Motor neuron (in vitro differentiated cells): ENCODE results near the gene CREB3L4. TPM values are rescaled to one million over a fixed set of nuclear protein-coding genes. Genes with fewer than 3 reads are reported as not detected.
A peak's percentile ranks its signal among the peaks of the same experiment; 100 is the strongest.
"Not testable (repeated sequence)": the region's sequence is repeated elsewhere in the genome, so short reads cannot be mapped to it uniquely, and the experiment has no call there.

Experiments
- ATAC-seq, 8 experiments: fragments of 200-7000 bp; cut with Tn5 transposase; replicated peaks in 6 of 8; 2 replicates each; pipeline ENCODE4 v1.8.0; 2021; ENCODE audit warnings: mild to moderate bottlenecking in 8 of 8, moderate library complexity in 8 of 8
- H3K27ac ChIP-seq, 2 donors: fragments of 250-450 bp; sonication (Bioruptor Pico); 2 replicates each; pipeline ENCODE4 v1.9.0; 2021; ENCODE audit warnings: antibody characterized with exemption in 2 of 2, mild to moderate bottlenecking in 2 of 2, moderate library complexity in 1 of 2
- H3K4me1 ChIP-seq, 2 donors: fragments of 250-450 bp; sonication (Bioruptor Pico); replicated peaks in 1 of 2; 2 replicates each; pipeline ENCODE4 v1.6.1; 2021; ENCODE audit warnings: antibody characterized with exemption in 2 of 2, mild to moderate bottlenecking in 2 of 2, moderate library complexity in 1 of 2
- H3K4me3 ChIP-seq, 5 donors: fragments of 250-450 bp; sonication (Bioruptor Pico); 2 replicates each; pipeline ENCODE4 v1.9.0; 2021; ENCODE audit warnings: antibody characterized with exemption in 5 of 5, mild to moderate bottlenecking in 5 of 5, moderate library complexity in 4 of 5
- WGBS, 10 experiments: fragments of 450-650 bp; shearing (Covaris generic); methylation state at CpG; one replicate each; pipeline ENCODE4 v1.0.0; 2022; 5-methylcytosine and 5-hydroxymethylcytosine counted together
- in situ Hi-C, 9 experiments: fragments of 400-800 bp; cut with MboI; loops; one replicate each; pipeline ENCODE4 v1.15.0; 2021; ENCODE audit warnings: low sequenced_read_pairs in 9 of 9, low pct_unique_long_range_greater_than_20kb in 2 of 9; ENCODE audit not compliant: unreplicated experiment in 9 of 9
- total RNA-seq, 8 experiments: library from RNA; unstranded; fragments of 300-600 nt; gene quantifications; 2 replicates each; pipeline versions ENCODE4 v1.2.3 to v1.2.4, GENCODE V29; 2022

CREB3L4 gene
- total RNA-seq, 8 experiments from 2014 or later = 7.1 to 30.0 (median 19.5) TPM

DNA sequence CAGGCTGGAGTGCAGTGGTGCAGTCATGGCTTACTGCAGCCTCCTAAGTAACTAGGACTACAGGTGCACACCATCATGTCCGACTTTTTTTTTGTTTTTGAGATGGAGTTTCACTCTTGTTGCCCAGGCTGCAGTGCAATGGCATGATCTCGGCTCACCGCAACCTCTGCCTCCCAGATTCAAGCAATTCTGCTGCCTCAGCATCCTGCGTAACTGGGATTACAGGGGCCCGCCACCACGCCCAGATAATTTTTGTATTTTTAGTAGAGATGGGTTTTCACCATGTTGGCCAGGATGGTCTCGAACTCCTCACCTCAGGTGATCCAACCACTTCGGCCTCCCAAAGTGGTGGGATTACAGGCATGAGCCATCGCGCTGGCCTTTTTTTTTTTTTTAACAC, 29.2 kb downstream of the CREB3L4 start:
- in situ Hi-C loops = loop anchor here in 6 of 9 experiments (25.0 kb wide), 4 partner anchors 310 to 635 kb away; partner anchors contain the start of genes NPR1 (in 2 of the 6), ILF2 (in 1 of the 6), S100A9 (in 1 of the 6) and SNAPIN (in 1 of the 6)
- H3K4me3 ChIP-seq, H3K4me1 ChIP-seq, H3K27ac ChIP-seq: not testable (repeated sequence)
- peak in 1 of 8 experiments; percentile 5 for ATAC-seq
- 84 to 98% (median 93%) methylated on average over 3 to 10 of the region's 10 CpGs; no CpG with 5 or more reads in 1 of the 10 experiments for WGBS, 10 experiments

DNA sequence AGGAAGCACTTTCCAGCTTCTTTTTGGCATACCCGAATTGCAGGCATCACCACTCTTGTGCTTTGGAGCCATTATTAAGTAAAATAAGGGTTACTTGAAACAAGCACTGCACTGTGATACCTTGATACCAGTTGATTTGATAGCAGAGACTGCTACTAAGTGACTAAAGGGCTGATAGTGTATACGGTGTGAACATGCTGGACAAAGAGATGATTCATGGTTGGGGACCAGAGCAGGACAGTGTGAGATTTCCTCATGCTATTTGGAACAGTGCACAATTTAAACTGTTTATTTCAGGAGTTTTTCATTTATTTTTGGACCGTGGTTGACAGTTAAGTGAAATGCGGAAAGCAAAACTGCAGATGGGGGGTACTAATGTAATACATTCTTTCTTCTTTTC, 32.7 kb downstream of the CREB3L4 start:
- Histone ChIP-seq H3K4me3 (no peak overlapping the region), H3K4me1 (no peaks in the 10 kb centered on the region), H3K27ac (no peak overlapping the region)
- ATAC-seq = no peak
- in situ Hi-C loops = no loop called here
- WGBS, 10 experiments = 21 to 100% (median 83%) methylated on average over 2 to 4 of the region's 4 CpGs; no CpG with 5 or more reads in 1 of the 10 experiments

DNA sequence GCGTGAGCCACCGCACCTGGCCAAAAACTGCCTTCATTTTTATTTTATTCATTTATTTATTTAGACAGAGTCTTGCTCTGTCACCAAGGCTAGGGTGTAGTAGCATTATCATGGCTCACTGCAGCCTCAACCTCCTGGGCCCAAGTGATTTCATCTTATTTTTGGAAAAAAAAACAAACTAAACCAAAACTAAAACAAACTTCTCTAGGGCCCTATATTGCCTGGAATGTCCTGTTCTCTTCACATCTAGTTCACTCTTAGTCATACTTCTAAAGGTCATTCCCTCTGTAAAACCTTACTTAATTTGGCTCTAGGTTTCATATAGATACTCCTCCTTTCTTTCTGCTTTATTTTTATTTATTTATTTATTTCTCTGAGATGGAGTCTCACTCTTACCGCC, 38.4 kb downstream of the CREB3L4 start:
- in situ Hi-C loops = no loop called here
- Histone ChIP-seq H3K4me1 (no peaks in the 10 kb centered on the region), H3K27ac (no peak overlapping the region), H3K4me3 (no peak overlapping the region)
- no peak for ATAC-seq
- WGBS, 10 experiments = 91 to 100% (median 100%) methylated on average over 1 to 3 of the region's 3 CpGs; no CpG with 5 or more reads in 3 of the 10 experiments

DNA sequence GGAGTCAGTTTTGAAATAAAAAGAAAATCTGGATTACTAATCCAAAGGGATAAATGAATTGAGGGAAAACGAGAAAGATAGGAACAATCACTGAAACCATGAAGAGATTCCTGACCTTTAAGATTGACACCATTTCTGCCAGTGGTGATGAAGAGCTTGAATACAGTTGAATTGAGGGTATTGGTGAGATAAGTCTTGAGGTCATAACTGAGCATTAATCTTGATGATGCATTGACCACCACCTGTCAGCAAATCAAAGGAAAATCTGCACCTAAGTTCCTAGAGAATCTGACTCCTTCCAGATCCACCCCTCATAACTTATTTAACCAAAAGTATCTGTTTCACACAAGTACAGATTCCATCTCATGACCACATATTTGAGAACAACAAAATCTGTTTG, 44.4 kb downstream of the CREB3L4 start:
- Histone ChIP-seq H3K4me3 (no peak overlapping the region), H3K4me1 (no peaks in the 10 kb centered on the region), H3K27ac (no peak overlapping the region)
- 33 to 100% (median 74%) methylated on average over 1 of the region's 1 CpG; no CpG with 5 or more reads in 3 of the 10 experiments for WGBS, 10 experiments
- in situ Hi-C loops = no loop called here
- ATAC-seq = no peak

DNA sequence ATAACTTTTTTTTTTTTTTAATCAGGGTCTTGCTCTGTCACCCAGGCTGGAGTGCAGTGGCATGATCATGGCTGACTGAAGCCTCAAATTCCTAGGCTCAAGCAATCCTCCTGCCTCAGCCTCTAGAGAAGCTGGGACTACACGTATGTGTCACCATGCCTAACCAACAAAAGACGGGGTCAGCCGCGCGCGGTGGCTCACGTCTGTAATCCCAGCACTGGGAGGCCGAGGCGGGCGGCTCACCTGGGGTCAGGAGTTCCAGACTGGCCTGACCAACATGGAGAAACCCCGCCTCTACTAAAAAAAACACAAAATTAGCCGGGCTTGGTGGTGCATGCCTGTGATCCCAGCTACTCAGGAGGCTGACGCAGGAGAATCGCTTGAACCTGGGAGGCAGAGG, 44.8 kb downstream of the CREB3L4 start:
- H3K4me1 ChIP-seq, in situ Hi-C loops, ATAC-seq, H3K4me3 ChIP-seq, H3K27ac ChIP-seq: not testable (repeated sequence)
- WGBS, 10 experiments = 85 to 100% (median 97%) methylated on average over 1 to 14 of the region's 14 CpGs; no CpG with 5 or more reads in 3 of the 10 experiments

DNA sequence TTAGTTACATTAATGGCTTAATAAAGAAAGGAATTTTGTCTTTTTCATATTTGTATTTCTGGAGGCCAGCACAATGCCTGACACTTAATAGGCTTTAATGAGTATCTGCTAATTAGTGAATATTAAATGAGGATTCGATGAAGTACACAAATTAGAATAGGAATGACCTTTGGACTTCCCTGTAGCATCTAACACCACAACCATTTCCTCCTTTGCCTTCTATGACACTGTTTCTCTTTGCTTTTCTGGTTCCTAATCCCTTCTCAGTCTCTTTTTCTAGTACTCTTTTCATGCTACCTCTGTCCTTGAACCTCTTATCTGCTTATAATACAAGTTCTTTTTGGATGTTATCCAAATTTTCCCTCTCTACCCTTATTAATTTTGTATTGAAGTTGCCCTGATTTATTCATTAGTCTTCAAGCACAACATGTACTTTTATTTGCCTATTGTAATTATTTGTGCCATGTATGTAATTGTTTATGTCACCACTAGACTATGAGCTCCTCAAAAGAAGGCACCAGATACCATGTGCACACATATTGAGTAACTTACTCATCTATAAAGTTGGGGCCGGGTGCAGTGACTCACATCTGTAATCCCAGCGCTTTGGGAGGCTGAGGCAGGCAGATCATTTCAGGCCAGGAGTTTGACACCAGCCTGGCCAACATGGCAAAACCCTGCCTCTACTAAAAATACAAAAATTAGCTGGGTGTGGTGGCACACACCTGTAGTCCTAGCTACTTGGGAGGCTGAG, 46.6 kb downstream of the CREB3L4 start:
- no peaks in the 10 kb centered on the region for H3K4me1 ChIP-seq
- in situ Hi-C loops = no loop called here
- H3K27ac ChIP-seq = no peak overlapping the region
- WGBS, 10 experiments = 29 to 86% (median 44%) methylated on average over 1 to 3 of the region's 3 CpGs; no CpG with 5 or more reads in 1 of the 10 experiments
- ATAC-seq = peak in 2 of 8 experiments; percentile 22 to 52
- H3K4me3 ChIP-seq = no peak overlapping the region

DNA sequence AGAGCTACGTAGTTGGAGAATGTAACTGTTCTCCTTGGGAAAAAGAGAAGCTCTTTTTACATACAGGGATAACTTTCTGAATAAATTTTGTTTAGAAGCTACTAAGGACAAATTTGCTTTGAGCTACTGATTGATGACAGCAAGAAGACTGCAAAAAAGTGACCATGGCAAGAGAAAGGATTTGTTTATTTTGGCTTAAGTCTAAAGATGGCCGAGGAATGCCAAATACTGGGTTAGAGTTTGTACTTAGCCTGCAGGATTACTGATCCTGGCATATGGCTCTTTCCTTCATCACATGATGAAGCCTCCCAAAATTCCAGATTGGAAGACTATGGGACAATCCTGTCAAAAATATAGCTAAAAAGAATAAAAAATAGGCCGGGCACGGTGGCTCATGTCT, 51.6 kb downstream of the CREB3L4 start:
- WGBS, 10 experiments = 20 to 92% (median 78%) methylated on average over 1 to 4 of the region's 4 CpGs; no CpG with 5 or more reads in 1 of the 10 experiments
- no peak overlapping the region for H3K27ac ChIP-seq
- no peaks in the 10 kb centered on the region for H3K4me1 ChIP-seq
- ATAC-seq = peak in 1 of 8 experiments; percentile 62
- in situ Hi-C loops = no loop called here
- no peak overlapping the region for H3K4me3 ChIP-seq

DNA sequence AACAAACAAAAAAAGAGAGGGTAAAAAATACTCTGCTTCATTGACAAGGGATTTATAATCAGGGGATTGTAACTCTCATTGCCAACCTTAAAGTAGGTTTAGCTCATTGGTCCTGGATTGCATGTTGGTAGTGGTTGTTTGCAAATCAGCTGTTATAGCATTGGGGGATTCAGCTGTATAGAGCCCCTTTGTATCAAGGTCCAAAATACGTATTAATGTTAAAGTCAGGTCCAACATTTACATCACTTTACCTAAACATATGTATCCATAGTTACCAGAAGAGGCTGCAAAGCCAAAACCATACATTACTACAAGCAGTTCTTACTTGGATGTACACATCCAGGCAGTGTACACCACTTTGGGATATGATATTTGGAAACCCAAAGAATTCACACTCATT, 52.2 kb downstream of the CREB3L4 start:
- Histone ChIP-seq H3K27ac (no peak overlapping the region), H3K4me3 (no peak overlapping the region), H3K4me1 (no peaks in the 10 kb centered on the region)
- ATAC-seq = no peak
- in situ Hi-C loops = loop anchor here in 1 of 9 experiments (10.0 kb wide), 1 partner anchor 125 kb away; no protein-coding TSS in a partner anchor
- 14 to 86% (median 70%) methylated on average over 1 of the region's 1 CpG; no CpG with 5 or more reads in 2 of the 10 experiments for WGBS, 10 experiments

Other genes with a start within 250 kb of the CREB3L4 start
- 10 to 100 TPM; 33.0 to 70.4 (median 44.9) TPM for gene INTS3, start 239.9 kb upstream of the CREB3L4 start, total RNA-seq
- gene SLC27A3, start 192.5 kb upstream of the CREB3L4 start, total RNA-seq = 10 to 100 TPM in 5 of 8 experiments, 1 to 10 TPM in 3; 5.0 to 49.7 (median 15.3) TPM
- gene GATAD2B, start 44.9 kb upstream of the CREB3L4 start, total RNA-seq = 10 to 100 TPM in 7 of 8 experiments, 1 to 10 TPM in 1; 6.6 to 36.5 (median 23.7) TPM
- gene DENND4B, start 21.2 kb upstream of the CREB3L4 start, total RNA-seq = 10 to 100 TPM; 11.5 to 46.0 (median 29.8) TPM
- 10 to 100 TPM in 7 of 8 experiments, 1 to 10 TPM in 1; 7.1 to 15.3 (median 13.0) TPM for gene CRTC2, start 9.3 kb upstream of the CREB3L4 start, total RNA-seq
- 100 to 1,000 TPM in 1 of 8 experiments, 10 to 100 TPM in 7; 36.6 to 117 (median 57.0) TPM for gene SLC39A1, start 4.4 kb upstream of the CREB3L4 start, total RNA-seq
- 100 to 1,000 TPM in 6 of 8 experiments, 10 to 100 TPM in 2; 78.1 to 140 (median 109) TPM for gene JTB, start 9.8 kb downstream of the CREB3L4 start, total RNA-seq
- 100 to 1,000 TPM in 2 of 8 experiments, 10 to 100 TPM in 6; 27.3 to 276 (median 64.2) TPM for gene RAB13, start 18.4 kb downstream of the CREB3L4 start, total RNA-seq
- over 10,000 TPM in 4 of 8 experiments, 1,000 to 10,000 TPM in 4; 2,543 to 20,464 (median 10,879) TPM for gene RPS27, start 22.9 kb downstream of the CREB3L4 start, total RNA-seq
- under 1 TPM; 0.10 to 0.60 (median 0.31) TPM for gene NUP210L, start 187.2 kb downstream of the CREB3L4 start, total RNA-seq
- gene TPM3, start 224.2 kb downstream of the CREB3L4 start, total RNA-seq = 100 to 1,000 TPM; 142 to 388 (median 227) TPM
- 1 to 10 TPM in 1 of 8 experiments, not detected in 7; 3.7 TPM for gene CFAP141, start 238.4 kb downstream of the CREB3L4 start, total RNA-seq